CD1c-positive myeloid dendritic cell (primary cell): ENCODE results near the gene OR51S1.
"Not testable (repeated sequence)": the region's sequence is repeated elsewhere in the genome, so short reads cannot be mapped to it uniquely, and the experiment has no call there.

Experiments used
- DNase-seq: peaks from one replicate; pipeline ENCODE4 v3.0.0-alpha.2; 2016; ENCODE audit errors: extremely low spot score

The OR51S1 gene

DNA sequence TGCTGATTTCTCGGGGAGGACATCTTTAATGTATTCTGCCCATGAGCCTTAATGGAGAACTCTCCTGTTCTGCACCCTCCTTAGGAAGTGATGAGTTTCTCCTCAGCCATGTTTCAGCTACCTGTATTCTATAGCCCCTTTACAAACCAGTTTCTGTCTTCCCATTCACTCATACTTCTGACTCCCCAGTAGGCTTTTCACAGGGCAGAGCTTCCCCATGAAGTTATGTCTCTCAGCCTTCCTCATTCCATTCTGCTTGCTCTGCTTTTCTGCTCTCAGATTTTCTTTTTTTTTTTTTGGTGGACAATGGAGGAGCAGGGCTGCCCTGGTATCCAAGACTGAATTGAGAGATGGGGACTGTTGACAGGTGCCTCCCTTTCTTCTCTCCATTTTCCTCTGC, 40.5 kb downstream of the OR51S1 start:
- no peak for DNase-seq

DNA sequence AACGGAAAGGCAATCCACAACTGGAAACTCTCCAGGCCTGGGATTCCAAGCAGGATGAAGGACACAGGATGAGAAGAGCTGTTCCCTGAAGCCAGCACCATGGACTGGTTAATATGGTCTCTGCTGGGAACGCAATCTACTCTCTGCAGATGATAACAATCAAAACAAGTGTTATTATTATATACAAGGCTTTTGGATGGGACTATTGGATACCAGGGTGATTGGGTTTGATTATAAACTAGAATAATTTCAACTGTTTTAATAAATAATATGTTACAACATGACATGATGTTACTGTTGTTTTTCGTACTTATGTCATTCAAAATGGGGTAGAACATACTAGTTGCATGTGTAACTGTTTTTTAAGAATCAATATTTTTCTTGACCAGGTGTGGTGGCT, 44.7 kb downstream of the OR51S1 start, which contains the start of gene OR52R1:
Gene OR52R1, minus strand, starts transcription at position 101 of the 400 bp plus-strand sequence. Its CDS starts 0 bp downstream, at position 101.
- DNase-seq, result no peak

DNA sequence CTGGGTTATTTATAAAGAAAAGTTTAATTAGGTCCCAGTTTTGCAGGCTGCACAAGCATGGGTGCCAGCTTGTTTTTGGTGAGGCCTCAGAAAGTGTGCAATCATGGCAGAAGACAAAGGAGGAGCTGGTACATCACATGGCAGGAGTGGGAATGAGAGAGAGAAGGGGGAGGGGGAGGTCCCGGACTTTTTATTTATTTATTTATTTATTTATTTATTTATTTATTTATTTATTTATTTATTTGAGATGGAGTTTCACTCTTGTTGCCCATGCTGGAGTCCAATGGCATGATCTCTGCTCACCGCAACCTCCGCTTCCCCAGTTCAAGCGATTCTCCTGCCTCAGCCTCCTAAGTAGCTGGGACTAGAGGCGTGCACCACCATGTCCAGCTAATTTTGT, 47.7 kb downstream of the OR51S1 start:
- DNase-seq, result not testable (repeated sequence)

DNA sequence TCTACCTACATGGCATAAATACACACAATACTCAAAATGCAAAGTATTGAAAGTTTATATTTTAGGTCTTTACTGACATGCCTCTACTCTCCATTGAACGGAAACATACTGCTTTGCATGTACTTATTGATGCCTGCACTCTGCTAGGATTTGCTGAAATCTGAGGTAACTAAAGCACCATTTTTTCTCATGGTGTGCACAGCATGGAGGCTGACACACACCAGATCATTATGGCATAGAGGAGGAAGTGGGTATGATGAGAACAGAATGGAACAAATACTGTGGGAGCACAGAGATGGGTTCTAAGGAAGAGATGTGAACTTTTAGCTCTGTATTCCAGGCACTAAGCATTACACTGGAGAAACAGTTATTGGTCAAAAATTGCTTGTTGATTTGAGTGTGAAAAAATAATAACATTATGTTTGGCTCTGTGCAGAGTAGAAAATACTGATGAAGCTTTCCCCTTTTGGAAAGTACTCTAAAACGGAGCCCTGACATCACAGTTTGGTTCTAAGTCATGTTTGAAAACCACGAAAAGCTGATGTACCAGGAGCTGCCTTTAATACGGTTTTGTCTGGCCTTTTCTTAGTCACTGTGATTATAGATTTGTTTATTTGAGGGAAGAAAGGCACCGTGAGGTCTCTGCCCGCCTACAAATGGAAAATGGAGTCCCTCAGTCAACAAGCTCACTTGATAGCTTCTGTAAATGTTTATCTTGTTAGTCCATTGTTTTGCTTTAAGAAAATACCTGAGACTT, 50.4 kb downstream of the OR51S1 start:
- DNase-seq, result no peak
